ENCODE data around the gene SGSM1.

SGSM1 gene

GRCh38 chr22:24805790-24806662 is at the start of gene SGSM1:
Gene SGSM1 (plus strand): TSS chr22:24806211. CDS start chr22:24806326, 115 bp downstream.
- DNase-seq (ENCODE audit: low spot score), result peak; percentile 91

- DNase-seq (ENCODE audit: low spot score), result peak; percentile 42
These were observed 47.7 kb upstream of the SGSM1 start for GRCh38 chr22:24758164-24758799.

- no peak for DNase-seq (ENCODE audit: low spot score)
These were observed 46.2 kb upstream of the SGSM1 start for GRCh38 chr22:24759765-24760164.

GRCh38 chr22:24760708-24761306 is 45.2 kb upstream of the SGSM1 start:
- DNase-seq (ENCODE audit: low spot score), result no peak

GRCh38 chr22:24761888-24762675 is 43.9 kb upstream of the SGSM1 start:
- DNase-seq (ENCODE audit: low spot score), result no peak

GRCh38 chr22:24763872-24764485 is 42.0 kb upstream of the SGSM1 start:
- DNase-seq (ENCODE audit: low spot score), result no peak

GRCh38 chr22:24765166-24765565 is 40.8 kb upstream of the SGSM1 start:
- no peak for DNase-seq (ENCODE audit: low spot score)

GRCh38 chr22:24768537-24769374 is 37.3 kb upstream of the SGSM1 start:
- peak; percentile 79 for DNase-seq (ENCODE audit: low spot score)

GRCh38 chr22:24772493-24773220 is 33.4 kb upstream of the SGSM1 start:
- peak; percentile 74 for DNase-seq (ENCODE audit: low spot score)

GRCh38 chr22:24775769-24776492 is 30.1 kb upstream of the SGSM1 start:
- no peak for DNase-seq (ENCODE audit: low spot score)

GRCh38 chr22:24776525-24776924 is 29.5 kb upstream of the SGSM1 start:
- DNase-seq (ENCODE audit: low spot score), result no peak

- no peak for DNase-seq (ENCODE audit: low spot score)
These were observed 16.5 kb upstream of the SGSM1 start for GRCh38 chr22:24789516-24789915.

GRCh38 chr22:24791362-24791761 is 14.6 kb upstream of the SGSM1 start:
- DNase-seq (ENCODE audit: low spot score), result no peak

- DNase-seq (ENCODE audit: low spot score), result no peak
These were observed 10.0 kb upstream of the SGSM1 start for GRCh38 chr22:24796056-24796455.

GRCh38 chr22:24796860-24797259 is 9.2 kb upstream of the SGSM1 start:
- DNase-seq (ENCODE audit: low spot score), result no peak

GRCh38 chr22:24801901-24802465 is 4.0 kb upstream of the SGSM1 start:
- DNase-seq (ENCODE audit: low spot score), result peak; percentile 50

- DNase-seq (ENCODE audit: low spot score), result peak; percentile 84
These were observed 2.9 kb upstream of the SGSM1 start for GRCh38 chr22:24803064-24803542.

GRCh38 chr22:24806663-24807001 is 621 bp downstream of the SGSM1 start:
- no peak for DNase-seq (ENCODE audit: low spot score)
